H7 (cell line): ENCODE measurements around the gene ENOX2. TPM values are rescaled to one million over a fixed set of nuclear protein-coding genes. Genes with fewer than 3 reads are reported as not detected.
"Not testable (repeated sequence)": the region's sequence is repeated elsewhere in the genome, so short reads cannot be mapped to it uniquely, and the experiment has no call there.

Source experiments
- DNase-seq: peaks from one replicate; pipeline ENCODE4 v3.0.0; 2012
- H3K27me3 ChIP-seq: 2 replicates; pipeline ENCODE4 v1.6.0; 2011; ENCODE audit warnings: mild to moderate bottlenecking, low read length; ENCODE audit not compliant: control insufficient read depth, insufficient read depth
- H3K36me3 ChIP-seq: replicated peaks from 2 replicates; pipeline ENCODE4 v1.5.1; 2011; ENCODE audit warnings: low read length; ENCODE audit not compliant: control insufficient read depth, insufficient read depth
- H3K4me3 ChIP-seq: 2 replicates; pipeline ENCODE4 v1.5.1; 2011; ENCODE audit warnings: low read depth, mild to moderate bottlenecking, control low read depth, low read length, moderate library complexity; ENCODE audit not compliant: insufficient read depth
- total RNA-seq: library from RNA; depleted of rRNA; stranded (reverse); fragments of >200 nt; shearing (Covaris generic); gene quantifications from 2 replicates; pipeline ENCODE4 v1.2.3, GENCODE V29; 2014

Gene ENOX2
- total RNA-seq, 1 experiment from 2014 or later, result 17.5 TPM

GRCh38 chrX:130826249-130826648 is 76.8 kb downstream of the ENOX2 start:
- DNase-seq, result no peak
- Histone ChIP-seq H3K4me3 (no peak overlapping the region), H3K36me3 (no peaks in the 10 kb centered on the region), H3K27me3 (no peaks in the 10 kb centered on the region)

- no peak for DNase-seq
- no peak overlapping the region for H3K4me3 ChIP-seq
- no peaks in the 10 kb centered on the region for H3K36me3 ChIP-seq
- H3K27me3 ChIP-seq, result no peaks in the 10 kb centered on the region
These were observed 77.5 kb downstream of the ENOX2 start for GRCh38 chrX:130825525-130825924.

- not testable (repeated sequence) for DNase-seq, H3K4me3 ChIP-seq, H3K36me3 ChIP-seq, H3K27me3 ChIP-seq
These were observed 83.6 kb downstream of the ENOX2 start for GRCh38 chrX:130819367-130819766.

GRCh38 chrX:130813932-130814331 is 89.1 kb downstream of the ENOX2 start:
- not testable (repeated sequence) for H3K4me3 ChIP-seq, H3K36me3 ChIP-seq, H3K27me3 ChIP-seq, DNase-seq

GRCh38 chrX:130810561-130810960 is 92.4 kb downstream of the ENOX2 start:
- H3K27me3 ChIP-seq, result no peaks in the 10 kb centered on the region
- no peak overlapping the region for H3K4me3 ChIP-seq
- DNase-seq, result no peak
- H3K36me3 ChIP-seq, result no peaks in the 10 kb centered on the region

- H3K27me3 ChIP-seq, result no peaks in the 10 kb centered on the region
- H3K4me3 ChIP-seq, result no peak overlapping the region
- DNase-seq, result no peak
- H3K36me3 ChIP-seq, result no peaks in the 10 kb centered on the region
These were observed 97.1 kb downstream of the ENOX2 start for GRCh38 chrX:130805903-130806302.

- Histone ChIP-seq H3K4me3 (no peak overlapping the region), H3K36me3 (no peaks in the 10 kb centered on the region), H3K27me3 (no peaks in the 10 kb centered on the region)
- DNase-seq, result no peak
These were observed 99.5 kb downstream of the ENOX2 start for GRCh38 chrX:130803537-130803936.

- peak; percentile 16 for DNase-seq
- Histone ChIP-seq H3K4me3 (no peak overlapping the region), H3K27me3 (no peaks in the 10 kb centered on the region)
These were observed 101.1 kb downstream of the ENOX2 start for GRCh38 chrX:130801901-130802300.

GRCh38 chrX:130799393-130799792 is 103.6 kb downstream of the ENOX2 start:
- Histone ChIP-seq H3K36me3 (no peaks in the 10 kb centered on the region), H3K27me3 (no peaks in the 10 kb centered on the region), H3K4me3 (no peak overlapping the region)
- DNase-seq, result no peak

More at GRCh38 chrX:130801901-130802300, 101.1 kb downstream of the ENOX2 start:
- no peaks in the 10 kb centered on the region for H3K36me3 ChIP-seq

GRCh38 chrX:130793975-130794374 is 109.0 kb downstream of the ENOX2 start:
- Histone ChIP-seq H3K36me3 (no peaks in the 10 kb centered on the region), H3K4me3 (no peak overlapping the region), H3K27me3 (no peaks in the 10 kb centered on the region)
- DNase-seq, result no peak

GRCh38 chrX:130791870-130792269 is 111.1 kb downstream of the ENOX2 start:
- H3K4me3 ChIP-seq, H3K27me3 ChIP-seq: not testable (repeated sequence)

GRCh38 chrX:130789793-130790192 is 113.2 kb downstream of the ENOX2 start:
- H3K36me3 ChIP-seq, result no peaks in the 10 kb centered on the region
- no peaks in the 10 kb centered on the region for H3K27me3 ChIP-seq
- no peak overlapping the region for H3K4me3 ChIP-seq
- no peak for DNase-seq

More at GRCh38 chrX:130791870-130792269, 111.1 kb downstream of the ENOX2 start:
- H3K36me3 ChIP-seq, DNase-seq: not testable (repeated sequence)

GRCh38 chrX:130788786-130789581 is 114.0 kb downstream of the ENOX2 start:
- DNase-seq, result no peak
- Histone ChIP-seq H3K4me3 (no peak overlapping the region), H3K36me3 (no peaks in the 10 kb centered on the region)

GRCh38 chrX:130786030-130786429 is 117.0 kb downstream of the ENOX2 start:
- Histone ChIP-seq H3K27me3 (no peaks in the 10 kb centered on the region), H3K36me3 (no peaks in the 10 kb centered on the region), H3K4me3 (no peak overlapping the region)
- no peak for DNase-seq

More at GRCh38 chrX:130788786-130789581, 114.0 kb downstream of the ENOX2 start:
- no peaks in the 10 kb centered on the region for H3K27me3 ChIP-seq

GRCh38 chrX:130778773-130779172 is 124.2 kb downstream of the ENOX2 start:
- no peak overlapping the region for H3K4me3 ChIP-seq
- no peak for DNase-seq
- H3K36me3 ChIP-seq, result no peaks in the 10 kb centered on the region
- H3K27me3 ChIP-seq, result no peaks in the 10 kb centered on the region
